Measurements from ENCODE around the gene ZFAND6.

ZFAND6 gene

DNA sequence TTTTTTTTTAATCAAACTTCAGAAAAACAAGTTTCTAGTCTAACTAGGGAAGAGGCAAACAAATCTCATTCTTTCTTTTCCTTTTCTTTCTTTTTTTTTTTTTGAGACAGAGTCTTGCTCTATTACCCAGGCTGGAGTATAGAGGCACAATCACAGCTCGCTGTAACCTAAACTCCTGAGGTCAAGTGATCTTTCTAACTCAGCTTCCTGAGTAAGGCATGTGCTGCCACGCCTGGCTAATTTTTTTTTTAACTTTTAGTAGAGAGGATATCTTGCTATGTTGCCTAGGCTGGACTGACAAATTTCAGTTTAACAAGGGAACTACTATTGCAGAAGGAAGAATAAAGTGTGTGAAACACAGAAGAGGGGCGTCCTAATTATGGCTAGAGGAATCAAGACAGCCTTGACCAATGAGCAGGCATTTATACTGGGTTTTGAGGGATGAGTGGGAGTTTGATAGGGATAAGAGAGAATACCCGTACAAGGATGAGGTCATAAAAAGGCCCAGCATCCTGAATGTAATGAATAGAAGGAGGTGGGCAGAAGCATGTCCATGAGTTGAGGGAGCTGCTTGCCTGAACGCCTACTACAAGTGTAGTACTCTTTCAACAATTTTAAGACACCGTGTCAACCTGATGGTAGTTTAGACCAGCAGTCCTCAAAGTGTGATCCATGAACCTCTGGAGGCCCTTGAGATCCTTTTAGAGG, 6.7 kb upstream of the ZFAND6 start:
- no peak for DNase-seq

DNA sequence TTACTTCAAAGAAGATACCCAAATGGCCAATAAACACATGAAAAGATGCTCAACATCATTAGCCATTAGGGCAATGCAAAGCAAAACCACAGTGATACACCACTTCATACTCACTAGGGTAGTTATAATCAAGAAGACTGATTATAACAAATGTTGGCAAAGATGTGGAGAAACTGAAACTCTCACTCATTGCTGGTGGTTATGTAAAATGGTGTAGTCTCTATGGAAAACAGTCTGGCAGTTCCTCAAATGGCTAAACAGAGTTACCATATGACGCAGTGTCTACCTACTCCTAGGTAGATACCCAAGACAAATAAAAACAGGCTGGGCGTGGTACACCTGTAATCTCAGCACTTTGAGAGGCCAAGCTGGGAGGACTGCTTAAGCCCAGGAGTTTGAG, 3.5 kb upstream of the ZFAND6 start:
- no peak for DNase-seq

DNA sequence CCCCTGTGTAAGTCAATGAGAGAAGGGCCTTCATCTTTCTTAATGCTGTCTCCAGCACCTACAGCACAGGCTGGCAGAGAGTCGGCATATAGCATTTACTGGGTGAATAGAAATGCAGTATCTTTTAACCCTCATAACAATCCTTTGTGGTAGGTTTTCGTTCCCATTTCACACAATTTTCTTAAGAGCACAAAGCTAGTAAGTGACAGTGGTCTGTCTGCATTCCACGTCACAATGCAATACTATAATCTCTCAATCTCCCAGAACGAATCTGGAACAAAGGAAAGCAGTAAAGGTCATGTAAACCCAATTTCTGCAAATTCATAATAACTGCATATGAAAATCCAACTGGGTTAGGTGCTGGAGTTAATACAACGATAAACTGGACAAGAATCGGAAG, 1.4 kb upstream of the ZFAND6 start:
- DNase-seq, result no peak

DNA sequence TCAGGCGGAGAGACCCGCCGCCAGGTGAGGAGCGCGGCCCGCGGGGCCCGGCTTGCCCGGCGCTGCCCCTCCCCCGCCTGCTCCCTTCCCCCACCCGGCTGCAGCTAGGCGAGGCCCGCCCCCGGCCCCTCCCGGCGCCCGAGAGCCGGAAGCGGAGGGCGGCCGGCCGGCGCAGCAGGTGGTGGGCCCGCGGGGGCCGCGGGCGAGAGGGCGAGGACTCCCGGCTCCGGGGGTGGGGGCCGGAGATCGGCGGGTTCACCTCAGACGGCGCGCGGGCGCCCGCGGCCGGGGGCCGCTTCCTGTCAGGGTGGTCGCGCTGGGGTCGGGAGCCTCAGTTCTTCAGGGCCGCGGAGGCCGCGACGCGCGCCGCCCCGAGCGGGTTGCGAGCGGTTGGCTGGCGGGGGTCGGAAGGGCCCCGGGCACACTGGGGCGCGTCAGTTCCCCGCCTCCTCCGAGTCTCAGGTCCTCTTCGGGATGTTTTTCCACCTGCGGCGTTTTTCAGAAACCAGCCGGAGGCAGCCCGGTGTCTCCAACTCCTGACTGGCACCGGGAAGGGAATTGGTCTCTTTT, 395 bp downstream of the ZFAND6 start:
- DNase-seq, result no peak

DNA sequence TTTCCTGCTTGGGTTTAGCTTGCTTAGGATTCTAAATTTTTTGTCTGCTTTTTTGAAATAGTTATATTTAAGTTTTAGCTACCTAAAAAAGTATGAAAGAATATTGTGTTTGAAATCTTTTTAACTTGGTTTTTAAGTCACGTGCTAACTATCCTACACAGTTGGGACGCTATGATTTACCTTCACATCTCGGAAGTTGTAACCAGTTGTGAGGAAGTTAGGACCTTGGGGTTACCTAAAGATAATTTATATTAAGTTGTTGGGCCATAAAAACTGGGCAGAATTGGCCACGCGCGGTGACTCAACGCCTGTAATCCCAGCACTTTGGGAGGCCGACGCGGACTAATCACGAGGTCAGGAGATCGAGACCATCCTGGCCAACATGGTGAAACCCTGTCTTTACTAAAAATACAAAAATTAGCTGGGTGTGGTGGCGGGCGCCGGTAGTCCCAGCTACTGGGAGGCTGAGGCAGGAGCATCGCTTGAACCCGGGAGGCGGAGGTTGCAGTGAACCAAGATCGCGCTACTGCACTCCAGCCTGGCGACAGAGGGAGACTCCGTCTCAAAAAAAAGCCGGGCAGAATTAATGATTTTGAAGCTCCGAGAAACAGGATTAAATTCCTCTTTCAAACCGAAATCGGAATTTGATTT, 1.0 kb downstream of the ZFAND6 start:
- DNase-seq, result no peak

DNA sequence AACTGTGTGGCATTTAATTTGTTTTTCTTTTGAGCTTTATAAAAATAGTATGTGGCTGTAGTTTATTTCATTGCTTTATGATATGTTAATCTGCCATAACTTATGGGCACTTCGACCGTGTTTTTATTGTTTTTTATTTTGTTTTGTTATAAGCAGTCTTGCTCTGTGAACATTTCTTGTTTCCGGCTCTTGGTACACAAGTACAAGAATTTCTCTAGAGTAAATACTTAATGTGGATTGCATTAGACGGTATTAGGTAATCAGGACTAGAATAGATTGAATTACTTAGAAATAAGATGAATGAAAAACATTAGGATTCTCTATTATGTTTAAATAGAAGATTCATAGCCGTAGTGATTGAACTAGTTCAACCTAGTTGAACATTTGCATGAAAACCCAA, 2.1 kb downstream of the ZFAND6 start:
- DNase-seq, result no peak

DNA sequence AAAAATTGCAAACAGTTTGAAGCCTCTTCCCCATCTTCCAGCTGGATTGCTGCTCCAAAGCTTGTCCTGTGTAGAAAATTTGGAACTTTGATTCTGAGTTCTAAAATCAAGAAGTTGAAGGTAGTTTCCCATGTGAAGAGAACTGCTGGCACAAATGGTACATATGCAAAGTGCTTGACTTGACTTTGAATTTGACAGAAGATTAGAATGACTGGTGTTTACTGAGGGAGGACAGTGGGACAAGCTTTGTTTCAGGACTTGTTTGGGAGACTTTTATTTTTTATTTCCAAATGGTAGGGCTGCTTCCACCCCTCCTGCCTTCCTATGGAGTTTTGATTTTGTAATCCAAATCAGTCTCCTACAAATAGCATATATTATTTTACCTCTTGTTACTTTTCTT, 7.4 kb downstream of the ZFAND6 start:
- DNase-seq, result no peak

DNA sequence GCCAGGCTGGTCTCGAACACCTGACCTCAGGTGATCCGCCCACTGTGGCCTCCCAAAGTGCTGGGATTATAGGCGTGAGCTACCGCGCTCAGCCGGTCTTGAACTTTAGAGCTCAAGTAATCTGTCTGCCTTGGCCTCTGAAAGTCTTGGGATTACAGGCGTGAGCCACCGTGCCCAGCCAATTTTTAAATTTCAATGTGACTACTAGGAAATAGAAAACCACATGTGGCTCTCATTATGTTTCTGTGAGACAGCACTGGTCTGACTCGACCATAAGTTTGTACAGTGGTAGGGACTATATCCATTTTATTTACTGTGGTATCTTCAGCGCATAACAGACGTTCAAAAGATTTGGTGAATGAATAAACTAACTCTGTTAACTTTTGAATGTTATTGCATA, 9.1 kb downstream of the ZFAND6 start:
- no peak for DNase-seq

DNA sequence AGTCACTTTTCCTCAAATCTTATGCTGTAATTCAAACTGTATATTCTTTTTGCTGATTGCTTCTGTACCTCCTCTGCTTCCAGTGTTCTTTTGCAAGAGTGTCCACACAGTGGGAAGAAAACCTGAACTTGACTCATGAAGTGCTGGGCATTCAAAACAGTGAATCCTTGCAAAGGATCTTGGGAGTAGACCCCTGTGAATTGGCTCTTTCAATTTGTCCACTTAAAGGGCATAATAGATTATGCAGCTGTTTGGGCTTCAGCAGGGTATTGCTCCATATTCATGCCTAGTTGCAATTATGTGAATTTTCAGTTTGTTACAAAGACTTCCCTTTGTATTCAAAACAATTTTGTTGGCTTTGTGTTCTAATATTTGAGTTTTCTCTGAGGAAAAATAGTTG, 11.4 kb downstream of the ZFAND6 start:
- peak; percentile 7 for DNase-seq

DNA sequence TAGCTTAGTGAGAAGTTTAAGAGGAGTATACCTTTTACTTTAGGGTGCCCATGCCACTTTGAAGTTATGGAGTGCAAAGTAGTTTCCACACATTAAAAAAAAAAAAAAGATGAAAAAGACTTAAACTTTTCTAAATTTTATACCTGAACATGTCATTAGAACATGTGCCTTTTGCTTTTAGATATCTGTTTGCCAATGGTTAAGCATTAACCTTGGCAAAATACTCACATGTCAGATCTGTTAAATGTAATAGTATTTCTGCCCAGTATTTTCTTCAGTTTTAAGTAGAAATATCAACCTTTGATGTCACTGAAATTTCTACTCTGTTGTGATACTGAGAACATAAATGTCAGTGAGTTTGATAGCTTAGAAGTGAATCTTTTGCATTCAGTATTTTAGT, 12.2 kb downstream of the ZFAND6 start:
- DNase-seq, result no peak

DNA sequence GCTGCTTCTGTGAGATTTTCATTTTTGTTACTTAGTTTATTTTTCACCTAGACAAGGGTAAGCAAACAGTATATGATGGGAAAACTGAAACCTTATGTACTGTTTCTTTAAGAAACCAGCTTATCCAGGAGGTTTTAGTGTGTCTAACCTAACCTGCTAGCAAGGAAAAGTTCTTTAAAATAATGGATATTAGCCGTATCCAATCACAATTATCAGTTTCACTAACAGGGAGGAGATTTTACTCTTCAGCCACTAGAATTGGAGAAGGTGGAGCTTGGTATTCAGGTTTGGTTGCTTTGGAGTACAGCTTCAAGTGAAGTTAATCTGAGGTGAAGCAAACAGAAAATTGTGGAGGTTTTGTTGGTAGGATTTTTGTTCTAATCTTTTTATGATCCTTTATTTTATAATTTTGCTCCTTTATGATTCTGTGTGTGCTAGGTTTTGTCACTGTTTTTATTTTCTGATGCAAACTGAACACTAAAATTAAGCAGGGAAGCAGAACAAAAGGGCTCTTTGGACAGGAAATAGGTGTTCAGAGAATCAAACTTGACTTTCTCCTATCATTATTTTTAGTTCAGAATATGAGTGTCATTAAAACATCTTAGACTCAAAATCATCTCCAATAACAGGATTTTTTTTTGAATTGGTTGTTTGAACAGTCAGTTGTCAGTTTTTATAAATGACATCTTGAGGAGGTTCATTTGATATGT, 13.0 kb downstream of the ZFAND6 start:
- peak; percentile 96 for DNase-seq

DNA sequence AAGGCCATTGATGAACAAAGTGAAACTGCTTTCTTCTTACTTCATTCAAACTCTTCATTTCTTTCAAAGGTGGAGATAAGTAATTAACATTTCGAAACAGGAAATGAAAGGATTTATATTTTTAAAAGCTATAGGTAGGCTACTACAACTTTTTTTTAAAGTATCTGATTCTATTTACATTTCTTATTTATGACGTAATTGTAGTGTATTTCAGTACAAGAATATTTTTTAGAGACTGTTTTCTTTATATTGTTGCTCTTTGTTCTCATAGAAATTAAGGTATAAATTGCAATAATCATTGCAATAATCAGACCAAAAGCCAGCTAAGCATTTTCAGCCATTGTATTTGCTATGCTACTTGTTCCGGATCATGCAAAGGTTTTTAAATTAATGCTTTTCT, 13.7 kb downstream of the ZFAND6 start:
- no peak for DNase-seq

DNA sequence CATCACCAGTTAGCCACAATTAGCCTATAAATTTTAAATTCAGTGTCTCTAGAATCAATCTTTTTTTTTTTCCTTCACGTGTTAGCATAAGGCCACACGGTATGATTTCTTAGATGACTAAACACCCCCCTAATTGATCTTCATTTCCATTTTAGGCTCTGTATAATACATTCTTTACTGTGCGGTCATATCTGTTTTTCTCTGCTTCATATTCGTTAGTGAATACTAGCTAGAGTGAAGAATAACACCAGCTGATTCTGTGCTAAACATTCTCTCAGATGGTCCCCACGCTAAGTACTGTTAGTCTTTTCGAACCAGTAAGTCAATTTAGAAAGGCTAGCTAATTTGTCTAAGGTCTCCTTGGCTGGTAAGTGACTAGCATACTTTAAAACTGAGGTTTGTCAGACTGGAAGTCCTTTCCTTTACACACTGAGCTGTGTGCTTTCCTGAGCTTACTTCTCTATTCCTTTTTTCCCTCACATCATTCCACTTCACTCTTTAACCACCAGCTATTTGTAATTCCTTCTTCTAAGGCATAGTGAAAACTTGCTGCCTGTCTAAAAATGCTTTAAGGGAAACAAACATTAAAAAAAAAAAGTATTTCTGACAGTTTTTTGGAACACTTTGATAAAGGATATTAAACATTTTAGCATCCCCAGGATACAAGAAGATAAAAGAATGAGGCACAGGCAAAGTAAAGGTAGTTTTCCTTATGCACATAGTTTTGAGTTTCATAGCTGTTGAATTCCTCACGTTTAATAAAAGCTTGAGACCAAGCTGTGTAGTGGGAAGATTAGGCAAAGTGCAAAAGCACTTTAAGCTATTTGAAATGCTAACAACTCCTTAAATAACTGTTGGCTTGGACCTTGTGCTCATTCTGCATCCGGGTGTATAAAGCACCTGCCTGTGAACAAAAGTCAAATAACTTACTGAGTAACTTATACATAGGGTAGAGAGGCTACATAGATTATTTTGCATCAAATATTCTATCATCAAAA, 17.1 kb downstream of the ZFAND6 start:
- no peak for DNase-seq

DNA sequence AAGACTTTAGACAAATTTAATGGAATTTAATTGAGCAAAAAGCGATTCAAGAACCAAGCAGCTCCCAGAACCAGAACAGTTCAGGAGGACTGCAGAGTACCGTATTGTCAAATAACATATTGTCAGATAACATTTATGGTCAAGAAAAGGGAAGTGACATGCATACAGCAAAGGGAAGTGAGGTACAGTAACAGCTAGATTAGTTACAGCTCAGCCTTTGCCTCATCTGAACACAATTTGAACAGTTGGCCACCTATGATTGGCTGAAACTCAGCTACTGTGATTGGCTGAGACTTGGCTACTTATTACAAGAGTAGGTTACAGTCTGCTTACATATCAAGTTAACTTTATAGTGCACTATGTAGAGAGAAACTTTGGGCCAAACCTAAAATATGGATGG, 21.9 kb downstream of the ZFAND6 start:
- no peak for DNase-seq

DNA sequence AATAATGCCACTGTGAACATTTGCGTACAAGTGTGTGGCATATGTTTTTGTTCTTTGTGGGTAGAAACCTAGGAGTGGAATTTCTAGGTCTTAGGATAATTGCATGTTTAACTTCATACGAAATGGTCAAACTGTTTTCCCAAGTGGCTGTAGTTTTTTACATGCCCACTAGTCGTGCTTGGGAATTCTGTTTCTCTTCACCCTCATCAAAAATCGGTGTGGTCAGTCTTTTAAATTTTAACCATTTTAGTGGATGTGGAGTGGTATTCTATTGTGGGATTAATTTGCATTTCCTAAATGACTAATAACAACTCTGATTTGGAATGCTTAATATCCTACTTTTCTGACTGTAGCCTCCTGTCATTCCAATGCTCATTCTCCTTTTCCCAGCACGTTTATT, 27.6 kb downstream of the ZFAND6 start:
- DNase-seq, result no peak

DNA sequence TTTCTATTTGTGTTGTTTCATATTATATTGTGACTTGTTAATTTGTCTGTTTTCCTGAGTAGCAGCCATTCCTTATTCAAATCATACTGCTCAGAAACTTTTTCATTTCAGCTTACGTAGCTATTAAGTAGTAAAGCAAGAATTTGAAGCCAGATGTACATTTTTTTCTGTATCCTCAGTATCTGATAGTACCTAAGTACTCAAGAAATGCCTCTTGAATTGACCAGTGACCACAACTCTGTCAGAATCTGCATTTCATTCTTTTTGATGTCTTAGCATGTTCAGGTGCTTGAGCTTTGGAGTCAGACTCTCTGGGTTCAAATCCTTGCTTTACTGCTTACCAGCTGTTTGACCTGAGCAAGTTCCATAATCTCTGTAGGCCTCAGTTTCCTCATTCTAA, 30.6 kb downstream of the ZFAND6 start:
- DNase-seq, result no peak

DNA sequence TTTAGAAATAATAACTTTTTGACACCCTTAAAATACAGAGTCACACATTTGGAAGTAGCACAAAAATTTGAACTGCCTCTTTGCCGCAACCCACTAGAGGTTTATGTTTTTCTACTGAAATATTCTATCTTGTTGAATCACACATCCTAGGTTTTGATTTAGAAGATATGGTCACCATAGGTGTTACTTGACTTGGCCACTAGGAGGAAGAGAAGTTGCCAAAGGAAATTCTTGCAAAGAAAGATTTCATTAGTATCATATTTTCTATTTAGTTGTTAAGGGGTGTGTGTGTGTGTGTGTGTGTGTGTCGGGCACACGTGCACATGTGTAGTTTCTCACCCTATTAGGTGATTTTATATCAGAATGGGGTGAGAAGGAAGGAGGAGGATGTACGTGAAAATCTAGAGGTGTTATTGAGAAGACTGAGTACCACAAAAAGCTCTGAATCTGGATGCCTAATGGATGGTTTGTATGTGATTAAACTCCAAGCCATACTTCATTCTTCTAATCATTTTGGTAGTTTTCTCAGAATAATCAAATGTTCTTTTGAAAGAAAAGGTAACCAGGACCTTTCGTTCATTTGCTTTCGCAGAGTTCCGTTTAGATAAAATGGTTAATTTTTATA, 31.5 kb downstream of the ZFAND6 start:
- DNase-seq, result no peak

DNA sequence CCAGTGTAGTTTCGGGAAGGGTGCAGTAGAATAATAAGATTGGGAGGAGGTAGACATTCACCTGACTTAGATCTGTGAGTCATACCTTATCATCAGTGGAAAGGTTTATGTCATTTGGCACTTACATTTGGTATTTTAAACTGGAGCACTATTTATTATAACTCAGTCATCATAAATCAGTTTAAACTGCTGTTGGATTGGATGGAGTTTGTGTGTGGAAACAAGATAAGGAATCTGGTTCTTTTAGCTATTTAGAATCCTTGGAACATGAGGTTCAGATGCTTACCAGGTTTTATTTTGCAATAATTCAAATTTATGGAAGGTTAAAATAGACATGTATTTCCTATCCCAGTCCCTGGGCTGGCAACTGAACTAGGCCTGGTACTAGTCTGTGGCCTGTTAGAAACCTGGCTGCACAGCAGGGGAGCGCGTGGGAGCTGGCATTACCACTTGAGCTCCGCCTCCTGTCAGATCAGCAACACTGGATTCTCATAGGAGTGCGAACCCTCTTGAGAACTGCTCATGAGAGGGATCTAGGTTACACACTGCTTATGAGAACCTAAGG, 34.5 kb downstream of the ZFAND6 start:
- DNase-seq, result no peak

DNA sequence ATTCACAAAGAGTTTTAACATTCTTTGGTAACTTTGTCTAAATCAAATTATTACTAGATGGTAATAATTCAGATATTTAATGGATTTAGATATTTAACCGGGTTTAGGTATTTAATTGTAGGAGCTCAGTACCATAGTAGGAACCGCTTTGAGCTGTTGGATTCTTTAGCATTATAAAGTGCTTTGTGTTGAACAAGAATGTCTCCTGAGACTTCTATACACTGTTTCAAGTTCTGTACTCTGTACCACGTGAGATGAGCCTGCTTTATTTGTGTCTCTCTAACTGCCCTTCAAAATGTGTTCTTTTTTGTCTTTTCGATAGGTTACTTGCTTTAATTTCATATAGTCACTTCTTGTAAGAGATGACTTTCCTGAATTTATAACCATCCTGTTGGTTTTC, 36.0 kb downstream of the ZFAND6 start:
- no peak for DNase-seq

DNA sequence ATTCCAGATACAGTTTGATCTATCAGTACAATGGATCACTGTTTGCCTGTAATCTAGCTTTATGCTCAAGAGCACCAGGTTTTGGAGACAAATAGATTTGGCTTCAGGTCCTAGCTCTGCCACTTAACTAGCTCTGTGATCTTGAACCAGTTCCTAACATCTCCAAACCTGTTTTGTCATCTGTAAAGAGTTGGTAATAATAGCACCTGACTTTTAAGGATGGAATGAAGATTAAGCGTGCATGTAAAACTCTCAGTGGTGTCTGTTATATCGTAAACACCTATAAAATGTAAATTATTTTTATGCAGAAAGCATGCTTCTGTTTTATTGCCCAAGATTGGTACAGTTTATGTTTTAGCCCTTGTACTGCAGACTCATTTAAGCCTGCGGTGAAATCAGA, 36.5 kb downstream of the ZFAND6 start:
- no peak for DNase-seq

DNA sequence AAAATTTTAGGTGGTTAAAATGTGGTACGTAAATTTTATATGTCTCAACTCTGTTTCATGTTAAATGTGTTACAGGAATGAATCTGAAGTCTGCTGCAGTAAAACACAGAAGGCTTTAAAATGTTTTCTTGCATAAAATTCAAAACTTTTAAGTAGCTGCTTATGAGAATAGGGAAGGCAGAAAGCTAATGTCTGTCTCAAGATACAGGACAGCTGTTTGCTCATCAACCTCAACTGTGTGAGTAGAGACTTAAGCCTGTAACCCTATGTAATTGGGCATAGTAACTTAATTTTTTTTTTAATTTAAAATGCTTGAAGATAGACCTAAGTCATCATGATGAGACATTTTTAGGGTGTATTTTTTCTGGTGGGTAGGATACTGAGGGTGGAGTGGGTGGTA, 38.9 kb downstream of the ZFAND6 start:
- DNase-seq, result no peak

DNA sequence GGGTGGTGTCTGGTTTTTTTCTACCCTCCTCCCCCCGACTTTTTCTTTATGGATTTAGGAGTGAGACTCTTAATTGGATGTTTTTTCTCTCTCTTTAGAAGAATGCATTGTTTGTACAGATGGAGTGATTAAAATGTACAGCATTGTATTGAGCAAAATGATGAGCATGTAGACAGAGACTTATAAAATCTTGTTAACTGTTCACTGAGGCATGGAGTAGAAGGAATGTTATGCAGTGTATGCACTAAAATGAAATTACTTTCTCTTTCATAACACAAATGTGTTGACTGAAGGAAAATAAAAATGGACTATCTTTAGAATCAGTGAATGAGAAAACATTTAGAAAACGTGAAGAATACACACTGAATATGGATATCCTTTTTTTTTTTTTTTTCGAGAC, 39.8 kb downstream of the ZFAND6 start:
- no peak for DNase-seq

Measured in NCI-H2081 treated with DMSO at 0.1 percent for 48 hours (cell line).